GM12892 (cell line): ENCODE results near the gene XAF1.

Experiments
- POLR2A ChIP-seq: IDR thresholded peaks from 2 replicates; pipeline ENCODE4 v1.6.1; 2011; ENCODE audit warnings: low read depth, low read length, control low read depth
- POLR2AphosphoS5 ChIP-seq: IDR thresholded peaks from 2 replicates; pipeline ENCODE4 v1.6.1; 2011; ENCODE audit warnings: low read depth, low read length, control low read depth
- TAF1 ChIP-seq: IDR thresholded peaks from 2 replicates; pipeline ENCODE4 v1.6.1; 2011; ENCODE audit warnings: low read depth, mild to moderate bottlenecking, control low read depth, low read length, borderline replicate concordance

DNA sequence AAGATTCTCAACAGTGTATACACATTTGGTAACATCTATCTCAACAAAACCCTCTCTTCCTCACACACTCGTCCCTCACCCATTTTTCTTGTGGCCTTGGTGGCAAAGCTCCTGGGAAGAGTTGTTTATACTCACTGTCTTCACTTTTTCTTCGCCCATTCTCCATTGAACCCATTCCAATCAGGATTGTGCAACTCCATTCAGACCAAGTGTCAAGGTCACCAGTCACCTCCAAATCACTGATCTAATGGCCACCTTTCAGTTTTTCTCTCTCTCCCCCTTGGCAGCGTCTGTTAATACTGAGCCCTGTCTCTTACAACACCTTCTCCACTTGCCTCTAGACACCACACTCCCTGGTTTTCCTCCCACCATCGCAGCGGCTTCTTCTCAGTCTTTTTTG is 34.1 kb upstream of the XAF1 start:
- TF ChIP-seq POLR2AphosphoS5 (no peak), POLR2A (no peak), TAF1 (no peak)
